IPS-18a (cell line): Measurements from ENCODE around the gene CNTN4.

Experiments used
- H3K27ac ChIP-seq: one replicate; pipeline ENCODE4 v1.5.1; 2013; ENCODE audit warnings: low read length
- H3K27me3 ChIP-seq: one replicate; pipeline ENCODE4 v1.6.1; 2013; ENCODE audit warnings: mild to moderate bottlenecking, low read length; ENCODE audit not compliant: control insufficient read depth, insufficient read depth
- H3K36me3 ChIP-seq: one replicate; pipeline ENCODE4 v1.6.1; 2013; ENCODE audit warnings: low read depth, low read length; ENCODE audit not compliant: control insufficient read depth
- H3K4me1 ChIP-seq: one replicate; pipeline ENCODE4 v1.6.1; 2013; ENCODE audit warnings: low read depth, low read length; ENCODE audit not compliant: control insufficient read depth
- H3K4me3 ChIP-seq: one replicate; pipeline ENCODE4 v1.5.1; 2013; ENCODE audit warnings: low read length
- H3K9ac ChIP-seq: one replicate; pipeline ENCODE4 v1.6.1; 2013; ENCODE audit warnings: mild to moderate bottlenecking, low read length, moderate library complexity
- H3K9me3 ChIP-seq: one replicate; pipeline ENCODE4 v1.6.1; 2013; ENCODE audit warnings: low read depth, low read length; ENCODE audit not compliant: control insufficient read depth

The CNTN4 gene

GRCh38 chr3:2423143-2423542 lies 324.5 kb downstream of the CNTN4 start:
- H3K9ac ChIP-seq = no peak overlapping the region
- H3K36me3 ChIP-seq = no peaks in the 10 kb centered on the region
- no peak overlapping the region for H3K27ac ChIP-seq
- no peak overlapping the region for H3K4me3 ChIP-seq
- no peaks in the 10 kb centered on the region for H3K9me3 ChIP-seq
- H3K27me3 ChIP-seq = no peaks in the 10 kb centered on the region
- peaks cover 2% of the 10 kb centered on the region for H3K4me1 ChIP-seq

GRCh38 chr3:2441558-2441957 lies 342.9 kb downstream of the CNTN4 start:
- H3K9ac ChIP-seq = no peak overlapping the region
- no peaks in the 10 kb centered on the region for H3K36me3 ChIP-seq
- no peaks in the 10 kb centered on the region for H3K27me3 ChIP-seq
- H3K9me3 ChIP-seq = no peaks in the 10 kb centered on the region
- H3K27ac ChIP-seq = no peak overlapping the region
- no peak overlapping the region for H3K4me3 ChIP-seq
- peaks cover 8% of the 10 kb centered on the region for H3K4me1 ChIP-seq

GRCh38 chr3:2446146-2446545 lies 347.5 kb downstream of the CNTN4 start:
- Histone ChIP-seq H3K9me3 (no peaks in the 10 kb centered on the region), H3K27me3 (no peaks in the 10 kb centered on the region), H3K36me3 (no peaks in the 10 kb centered on the region), H3K9ac (no peak overlapping the region), H3K4me3 (no peak overlapping the region), H3K27ac (no peak overlapping the region), H3K4me1 (peaks cover 8% of the 10 kb centered on the region)

GRCh38 chr3:2452249-2452648 lies 353.6 kb downstream of the CNTN4 start:
- H3K4me1 ChIP-seq = no peaks in the 10 kb centered on the region
- H3K27me3 ChIP-seq = no peaks in the 10 kb centered on the region
- no peak overlapping the region for H3K27ac ChIP-seq
- no peak overlapping the region for H3K4me3 ChIP-seq
- H3K36me3 ChIP-seq = no peaks in the 10 kb centered on the region
- no peaks in the 10 kb centered on the region for H3K9me3 ChIP-seq
- no peak overlapping the region for H3K9ac ChIP-seq

GRCh38 chr3:2454865-2455264 lies 356.2 kb downstream of the CNTN4 start:
- Histone ChIP-seq H3K27me3 (no peaks in the 10 kb centered on the region), H3K9me3 (no peaks in the 10 kb centered on the region), H3K9ac (no peak overlapping the region), H3K36me3 (no peaks in the 10 kb centered on the region), H3K27ac (no peak overlapping the region), H3K4me3 (no peak overlapping the region), H3K4me1 (no peaks in the 10 kb centered on the region)

- Histone ChIP-seq H3K36me3 (no peaks in the 10 kb centered on the region), H3K4me1 (no peaks in the 10 kb centered on the region), H3K27ac (no peak overlapping the region), H3K9me3 (no peaks in the 10 kb centered on the region), H3K4me3 (no peak overlapping the region), H3K27me3 (no peaks in the 10 kb centered on the region), H3K9ac (no peak overlapping the region)
Measured at GRCh38 chr3:2456788-2457187, 358.1 kb downstream of the CNTN4 start.

GRCh38 chr3:2458816-2459215 lies 360.1 kb downstream of the CNTN4 start:
- H3K9me3 ChIP-seq = no peaks in the 10 kb centered on the region
- H3K9ac ChIP-seq = no peak overlapping the region
- H3K27me3 ChIP-seq = no peaks in the 10 kb centered on the region
- no peaks in the 10 kb centered on the region for H3K36me3 ChIP-seq
- no peak overlapping the region for H3K4me3 ChIP-seq
- no peak overlapping the region for H3K27ac ChIP-seq
- no peaks in the 10 kb centered on the region for H3K4me1 ChIP-seq

GRCh38 chr3:2465842-2466241 lies 367.2 kb downstream of the CNTN4 start:
- Histone ChIP-seq H3K27ac (no peak overlapping the region), H3K4me1 (no peaks in the 10 kb centered on the region), H3K27me3 (no peaks in the 10 kb centered on the region)

GRCh38 chr3:2468816-2469215 lies 370.1 kb downstream of the CNTN4 start:
- Histone ChIP-seq H3K9me3 (no peaks in the 10 kb centered on the region), H3K9ac (no peak overlapping the region), H3K27ac (no peak overlapping the region), H3K4me1 (no peaks in the 10 kb centered on the region), H3K4me3 (no peak overlapping the region), H3K36me3 (no peaks in the 10 kb centered on the region), H3K27me3 (no peaks in the 10 kb centered on the region)

More at GRCh38 chr3:2465842-2466241, 367.2 kb downstream of the CNTN4 start:
- no peak overlapping the region for H3K4me3 ChIP-seq
- no peaks in the 10 kb centered on the region for H3K36me3 ChIP-seq
- H3K9ac ChIP-seq = no peak overlapping the region
- no peaks in the 10 kb centered on the region for H3K9me3 ChIP-seq

GRCh38 chr3:2476996-2477395 lies 378.3 kb downstream of the CNTN4 start:
- H3K27ac ChIP-seq = no peak overlapping the region
- H3K9me3 ChIP-seq = no peaks in the 10 kb centered on the region
- H3K36me3 ChIP-seq = no peaks in the 10 kb centered on the region
- H3K4me1 ChIP-seq = no peaks in the 10 kb centered on the region
- no peak overlapping the region for H3K4me3 ChIP-seq
- H3K9ac ChIP-seq = no peak overlapping the region
- no peaks in the 10 kb centered on the region for H3K27me3 ChIP-seq

- Histone ChIP-seq H3K27me3 (no peaks in the 10 kb centered on the region), H3K27ac (no peak overlapping the region), H3K4me3 (no peak overlapping the region), H3K4me1 (no peaks in the 10 kb centered on the region), H3K36me3 (no peaks in the 10 kb centered on the region), H3K9ac (no peak overlapping the region), H3K9me3 (no peaks in the 10 kb centered on the region)
Measured at GRCh38 chr3:2477620-2478019, 379.0 kb downstream of the CNTN4 start.

- no peaks in the 10 kb centered on the region for H3K36me3 ChIP-seq
- no peak overlapping the region for H3K27ac ChIP-seq
- H3K4me1 ChIP-seq = no peaks in the 10 kb centered on the region
- no peak overlapping the region for H3K9ac ChIP-seq
- H3K27me3 ChIP-seq = no peaks in the 10 kb centered on the region
- no peak overlapping the region for H3K4me3 ChIP-seq
- peaks cover 4% of the 10 kb centered on the region for H3K9me3 ChIP-seq
Measured at GRCh38 chr3:2484162-2485026, 385.7 kb downstream of the CNTN4 start.
